ENCODE data around the gene KIR3DL3. TPM values are rescaled to one million over a fixed set of nuclear protein-coding genes. Genes with fewer than 3 reads are reported as not detected.
"Not testable (repeated sequence)": the region's sequence is repeated elsewhere in the genome, so short reads cannot be mapped to it uniquely, and the experiment has no call there.

KIR3DL3 gene
- total RNA-seq, 2 experiments from 2014 or later: not detected

DNA sequence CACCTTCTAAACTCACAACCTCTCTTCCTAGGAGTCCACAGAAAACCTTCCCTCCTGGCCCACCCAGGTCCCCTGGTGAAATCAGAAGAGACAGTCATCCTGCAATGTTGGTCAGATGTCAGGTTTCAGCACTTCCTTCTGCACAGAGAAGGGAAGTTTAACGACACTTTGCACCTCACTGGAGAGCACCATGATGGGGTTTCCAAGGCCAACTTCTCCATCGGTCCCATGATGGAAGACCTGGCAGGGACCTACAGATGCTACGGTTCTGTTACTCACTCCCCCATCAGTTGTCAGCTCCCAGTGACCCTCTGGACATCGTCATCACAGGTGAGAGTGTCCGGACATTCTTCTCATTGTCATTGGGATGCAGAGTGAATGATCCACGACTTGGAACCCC lies 34.3 kb downstream of the KIR3DL3 start:
- H3K27me3 Mint-ChIP-seq; H3K9me3 Mint-ChIP-seq; H3K27ac ChIP-seq (ENCODE audit: low read depth in 1 of 2, low read length in 2 of 2); H3K4me1 Mint-ChIP-seq (ENCODE audit: low read depth); H3K9me3 ChIP-seq (ENCODE audit: control insufficient read depth in 1 of 2, insufficient read depth in 1 of 2, low read length in 2 of 2); H3K4me3 ChIP-seq (ENCODE audit: low read length); H3K36me3 Mint-ChIP-seq (ENCODE audit: low read depth); CTCF ChIA-PET; H3K27ac Mint-ChIP-seq; H3K4me3 Mint-ChIP-seq; H3K27me3 ChIP-seq (ENCODE audit: control insufficient read depth in 1 of 2, insufficient read depth in 2 of 2, low read length in 2 of 2); ATAC-seq (ENCODE audit: poor library complexity); H3K36me3 ChIP-seq (ENCODE audit: insufficient read depth, low read length); POLR2A ChIA-PET; H3K4me1 ChIP-seq (ENCODE audit: insufficient read depth, low read length): not testable (repeated sequence)
- intact Hi-C loops (cut with DNase I, micrococcal nuclease): loop anchor here in 1 of 2 experiments (5.0 kb wide), 1 partner anchor 89 kb away; no protein-coding TSS in a partner anchor
- peak in 2 of 14 experiments; percentile 13 to 52 for DNase-seq

DNA sequence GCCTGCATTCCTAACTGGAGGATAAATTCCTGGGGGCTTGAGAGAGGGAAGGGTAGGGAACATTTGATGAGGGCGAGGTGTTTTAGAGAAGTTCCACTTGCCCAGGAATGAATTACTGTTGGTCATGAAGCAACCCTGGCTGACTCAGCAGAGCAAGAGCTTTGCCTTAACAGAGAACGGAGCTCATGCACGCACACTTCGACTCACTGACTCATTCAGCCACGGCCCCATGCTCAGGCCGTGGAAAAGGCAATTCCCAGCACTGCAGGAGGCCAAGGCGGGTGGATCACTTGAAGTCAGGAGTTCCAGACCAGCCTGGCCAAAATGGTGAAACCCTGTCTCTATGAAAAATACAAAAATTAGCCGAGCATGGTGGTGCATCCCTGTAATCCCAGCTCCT lies 40.0 kb downstream of the KIR3DL3 start:
- not testable (repeated sequence) for H3K4me3 Mint-ChIP-seq

DNA sequence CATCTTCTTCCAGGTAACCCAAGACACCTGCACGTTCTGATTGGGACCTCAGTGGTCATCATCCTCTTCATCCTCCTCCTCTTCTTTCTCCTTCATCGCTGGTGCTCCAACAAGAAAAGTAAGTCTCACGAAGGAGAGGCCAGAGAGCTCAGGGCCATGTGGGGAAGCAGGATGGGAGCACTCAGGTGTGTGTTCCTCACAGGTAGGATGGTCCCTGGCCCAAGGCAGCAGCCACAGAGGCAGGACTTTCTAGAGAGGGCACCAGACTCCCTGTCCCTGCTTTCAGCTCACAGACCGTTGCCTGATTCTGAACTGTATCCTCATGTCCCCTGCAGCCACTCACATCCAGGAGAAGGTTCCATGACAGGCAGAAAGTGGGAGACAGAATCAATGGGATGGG lies 42.2 kb downstream of the KIR3DL3 start:
- DNase-seq; H3K4me1 ChIP-seq (ENCODE audit: insufficient read depth, low read length); intact Hi-C loops (cut with DNase I, micrococcal nuclease); H3K36me3 ChIP-seq (ENCODE audit: insufficient read depth, low read length); H3K4me3 Mint-ChIP-seq; H3K4me1 Mint-ChIP-seq (ENCODE audit: low read depth); H3K27me3 Mint-ChIP-seq; H3K27ac Mint-ChIP-seq; H3K27ac ChIP-seq (ENCODE audit: low read depth in 1 of 2, low read length in 2 of 2); CTCF ChIA-PET; H3K9me3 Mint-ChIP-seq; ATAC-seq (ENCODE audit: poor library complexity); H3K36me3 Mint-ChIP-seq (ENCODE audit: low read depth); H3K27me3 ChIP-seq (ENCODE audit: control insufficient read depth in 1 of 2, insufficient read depth in 2 of 2, low read length in 2 of 2); H3K4me3 ChIP-seq (ENCODE audit: low read length); H3K9me3 ChIP-seq (ENCODE audit: control insufficient read depth in 1 of 2, insufficient read depth in 1 of 2, low read length in 2 of 2); POLR2A ChIA-PET: not testable (repeated sequence)

More for the DNA sequence above, 40.0 kb downstream of the KIR3DL3 start:
- H3K27me3 ChIP-seq (ENCODE audit: control insufficient read depth in 1 of 2, insufficient read depth in 2 of 2, low read length in 2 of 2); H3K27me3 Mint-ChIP-seq; H3K9me3 ChIP-seq (ENCODE audit: control insufficient read depth in 1 of 2, insufficient read depth in 1 of 2, low read length in 2 of 2); CTCF ChIA-PET; H3K27ac Mint-ChIP-seq; H3K9me3 Mint-ChIP-seq; H3K27ac ChIP-seq (ENCODE audit: low read depth in 1 of 2, low read length in 2 of 2); H3K4me3 ChIP-seq (ENCODE audit: low read length); H3K4me1 Mint-ChIP-seq (ENCODE audit: low read depth); ATAC-seq (ENCODE audit: poor library complexity); H3K4me1 ChIP-seq (ENCODE audit: insufficient read depth, low read length); POLR2A ChIA-PET; H3K36me3 Mint-ChIP-seq (ENCODE audit: low read depth); intact Hi-C loops (cut with DNase I, micrococcal nuclease); H3K36me3 ChIP-seq (ENCODE audit: insufficient read depth, low read length): not testable (repeated sequence)
- peak in 2 of 14 experiments; percentile 53 to 70 for DNase-seq

DNA sequence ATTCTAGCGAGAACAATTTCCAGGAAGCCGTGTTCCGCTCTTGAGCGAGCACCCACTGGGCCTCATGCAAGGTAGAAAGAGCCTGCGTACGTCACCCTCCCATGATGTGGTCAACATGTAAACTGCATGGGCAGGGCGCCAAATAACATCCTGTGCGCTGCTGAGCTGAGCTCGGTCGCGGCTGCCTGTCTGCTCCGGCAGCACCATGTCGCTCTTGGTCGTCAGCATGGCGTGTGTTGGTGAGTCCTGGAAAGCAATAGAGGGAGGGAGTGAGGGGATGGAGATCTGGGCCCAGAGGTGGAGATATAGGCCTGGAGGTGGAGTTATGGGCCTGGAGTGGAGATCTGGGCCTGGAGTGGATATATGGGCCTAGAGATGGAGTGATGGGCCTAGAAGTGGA lies 45.4 kb downstream of the KIR3DL3 start, which contains the start of gene KIR2DL1:
KIR2DL1 (plus strand) TSS at position 148 of the 400 bp plus-strand sequence; CDS start at position 206, 58 bp downstream.
- H3K4me3 Mint-ChIP-seq; H3K27me3 ChIP-seq (ENCODE audit: control insufficient read depth in 1 of 2, insufficient read depth in 2 of 2, low read length in 2 of 2); DNase-seq; intact Hi-C loops (cut with DNase I, micrococcal nuclease); H3K27me3 Mint-ChIP-seq; H3K9me3 ChIP-seq (ENCODE audit: control insufficient read depth in 1 of 2, insufficient read depth in 1 of 2, low read length in 2 of 2); ATAC-seq (ENCODE audit: poor library complexity); H3K4me1 ChIP-seq (ENCODE audit: insufficient read depth, low read length); H3K36me3 Mint-ChIP-seq (ENCODE audit: low read depth); H3K27ac Mint-ChIP-seq; CTCF ChIA-PET; H3K4me1 Mint-ChIP-seq (ENCODE audit: low read depth); H3K9me3 Mint-ChIP-seq; POLR2A ChIA-PET; H3K27ac ChIP-seq (ENCODE audit: low read depth in 1 of 2, low read length in 2 of 2); H3K4me3 ChIP-seq (ENCODE audit: low read length); H3K36me3 ChIP-seq (ENCODE audit: insufficient read depth, low read length): not testable (repeated sequence)

DNA sequence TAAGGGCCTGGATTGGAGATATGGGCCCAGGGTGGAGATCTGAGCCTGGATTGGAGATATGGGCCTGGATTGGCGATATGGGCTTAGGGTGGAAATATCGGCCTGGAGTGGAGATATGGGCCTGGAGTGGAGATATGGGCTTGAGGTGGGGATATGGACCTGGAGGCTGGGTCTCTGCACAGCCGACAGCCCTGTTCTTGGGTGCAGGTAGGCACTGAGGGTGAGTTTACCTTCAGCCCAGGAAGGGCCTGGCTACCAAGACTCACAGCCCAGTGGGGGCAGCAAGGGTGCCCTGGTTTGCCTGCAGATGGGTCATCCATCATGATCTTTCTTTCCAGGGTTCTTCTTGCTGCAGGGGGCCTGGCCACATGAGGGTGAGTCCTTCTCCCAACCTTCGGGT lies 46.3 kb downstream of the KIR3DL3 start:
- H3K27ac Mint-ChIP-seq; H3K27me3 ChIP-seq (ENCODE audit: control insufficient read depth in 1 of 2, insufficient read depth in 2 of 2, low read length in 2 of 2); H3K27me3 Mint-ChIP-seq; CTCF ChIA-PET; H3K4me1 ChIP-seq (ENCODE audit: insufficient read depth, low read length); H3K27ac ChIP-seq (ENCODE audit: low read depth in 1 of 2, low read length in 2 of 2); DNase-seq; intact Hi-C loops (cut with DNase I, micrococcal nuclease); H3K4me3 Mint-ChIP-seq; POLR2A ChIA-PET; ATAC-seq (ENCODE audit: poor library complexity); H3K9me3 ChIP-seq (ENCODE audit: control insufficient read depth in 1 of 2, insufficient read depth in 1 of 2, low read length in 2 of 2); H3K9me3 Mint-ChIP-seq; H3K4me3 ChIP-seq (ENCODE audit: low read length); H3K36me3 Mint-ChIP-seq (ENCODE audit: low read depth); H3K4me1 Mint-ChIP-seq (ENCODE audit: low read depth); H3K36me3 ChIP-seq (ENCODE audit: insufficient read depth, low read length): not testable (repeated sequence)

DNA sequence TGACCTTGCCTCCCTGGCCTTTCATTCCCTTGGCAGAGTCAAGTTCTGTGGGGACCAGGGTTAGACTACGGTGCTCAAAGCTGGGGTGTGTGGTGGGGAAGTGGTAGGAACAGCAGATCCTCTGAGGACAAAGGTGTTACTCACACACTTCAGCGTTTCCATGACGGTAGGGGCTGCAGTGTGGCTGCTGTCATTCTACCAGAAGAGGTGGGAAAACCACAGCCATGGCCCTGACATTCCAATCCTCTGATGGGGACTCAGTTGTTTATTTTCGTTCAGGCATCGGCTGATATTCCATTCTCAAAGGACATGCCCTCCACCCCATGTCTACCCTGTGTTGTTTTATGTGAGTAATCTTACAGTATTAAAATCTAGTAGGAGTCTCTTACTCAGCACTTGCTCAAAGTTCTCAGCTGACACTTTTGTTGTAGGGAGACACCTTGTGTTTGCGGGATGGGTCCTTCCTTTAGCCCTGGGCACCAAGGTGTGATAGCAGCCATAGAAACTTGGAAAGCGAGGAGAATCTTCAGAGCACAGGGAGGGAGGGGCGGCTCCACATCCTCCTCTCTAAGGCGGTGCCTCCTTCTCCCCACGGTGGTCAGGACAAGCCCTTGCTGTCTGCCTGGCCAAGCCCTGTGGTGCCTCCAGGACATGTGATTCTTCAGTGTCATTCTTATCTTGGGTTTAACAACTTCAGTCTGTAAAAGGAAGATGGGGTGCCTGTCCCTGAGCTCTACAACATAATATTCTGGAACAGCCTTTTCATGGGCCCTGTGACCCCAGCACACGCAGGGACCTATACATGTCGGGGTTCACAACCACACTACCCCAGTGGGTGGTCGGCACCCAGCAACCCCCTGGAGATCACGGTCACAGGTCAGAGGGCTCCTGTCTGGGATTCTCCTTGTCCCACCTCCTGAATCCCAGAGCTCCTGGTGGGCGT lies 47.0 kb downstream of the KIR3DL3 start:
- not testable (repeated sequence) for H3K27ac ChIP-seq (ENCODE audit: low read depth in 1 of 2, low read length in 2 of 2)

DNA sequence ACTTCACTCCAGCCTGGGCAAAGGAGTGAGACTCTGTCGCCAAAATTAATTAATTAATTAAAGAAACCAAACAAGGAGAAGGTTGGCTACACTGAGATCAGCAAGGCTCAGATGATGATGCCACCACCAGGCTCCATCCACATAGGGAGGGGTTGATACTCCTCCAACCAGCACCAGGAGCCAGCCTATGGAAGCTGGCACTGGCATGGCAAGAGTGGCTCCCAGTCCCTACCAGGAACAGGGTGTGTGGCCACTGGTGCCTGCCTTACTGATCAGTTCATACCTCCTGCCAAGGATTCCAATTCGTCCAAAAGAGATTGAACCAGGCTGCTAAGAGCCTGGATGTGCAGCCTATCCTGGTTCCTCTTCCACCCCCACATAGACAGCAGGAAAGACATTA lies 48.4 kb downstream of the KIR3DL3 start:
- H3K36me3 Mint-ChIP-seq (ENCODE audit: low read depth); H3K27me3 Mint-ChIP-seq; H3K27ac ChIP-seq (ENCODE audit: low read depth in 1 of 2, low read length in 2 of 2); H3K36me3 ChIP-seq (ENCODE audit: insufficient read depth, low read length); CTCF ChIA-PET; H3K4me1 Mint-ChIP-seq (ENCODE audit: low read depth); H3K4me3 ChIP-seq (ENCODE audit: low read length); H3K9me3 Mint-ChIP-seq; ATAC-seq (ENCODE audit: poor library complexity); POLR2A ChIA-PET; H3K27ac Mint-ChIP-seq; H3K9me3 ChIP-seq (ENCODE audit: control insufficient read depth in 1 of 2, insufficient read depth in 1 of 2, low read length in 2 of 2); H3K4me1 ChIP-seq (ENCODE audit: insufficient read depth, low read length); H3K27me3 ChIP-seq (ENCODE audit: control insufficient read depth in 1 of 2, insufficient read depth in 2 of 2, low read length in 2 of 2); intact Hi-C loops (cut with DNase I, micrococcal nuclease); DNase-seq; H3K4me3 Mint-ChIP-seq: not testable (repeated sequence)

More for the DNA sequence above, 47.0 kb downstream of the KIR3DL3 start:
- H3K27ac Mint-ChIP-seq; H3K27me3 Mint-ChIP-seq; H3K9me3 ChIP-seq (ENCODE audit: control insufficient read depth in 1 of 2, insufficient read depth in 1 of 2, low read length in 2 of 2); H3K4me1 ChIP-seq (ENCODE audit: insufficient read depth, low read length); H3K27me3 ChIP-seq (ENCODE audit: control insufficient read depth in 1 of 2, insufficient read depth in 2 of 2, low read length in 2 of 2); ATAC-seq (ENCODE audit: poor library complexity); H3K36me3 Mint-ChIP-seq (ENCODE audit: low read depth); H3K4me1 Mint-ChIP-seq (ENCODE audit: low read depth); H3K9me3 Mint-ChIP-seq; CTCF ChIA-PET; H3K4me3 Mint-ChIP-seq; H3K4me3 ChIP-seq (ENCODE audit: low read length); intact Hi-C loops (cut with DNase I, micrococcal nuclease); POLR2A ChIA-PET; H3K36me3 ChIP-seq (ENCODE audit: insufficient read depth, low read length): not testable (repeated sequence)
- peak in 1 of 14 experiments; percentile 21 for DNase-seq
